Skin of body (tissue), 2 donors: ENCODE data around the gene CNGA2. TPM values are rescaled to one million over a fixed set of nuclear protein-coding genes. Genes with fewer than 3 reads are reported as not detected.
"Not testable (repeated sequence)": the region's sequence is repeated elsewhere in the genome, so short reads cannot be mapped to it uniquely, and the experiment has no call there.

Experiments
- DNase-seq: peaks from one replicate; lab custom pipeline; 2025; lab: John Stamatoyannopoulos, UW
- total RNA-seq: library from RNA; depleted of rRNA; stranded (reverse); fragments of >200 nt; gene quantifications from one replicate; pipeline ENCODE4 v1.2.3, GENCODE V29; 2014

Gene CNGA2
- total RNA-seq = not detected

DNA sequence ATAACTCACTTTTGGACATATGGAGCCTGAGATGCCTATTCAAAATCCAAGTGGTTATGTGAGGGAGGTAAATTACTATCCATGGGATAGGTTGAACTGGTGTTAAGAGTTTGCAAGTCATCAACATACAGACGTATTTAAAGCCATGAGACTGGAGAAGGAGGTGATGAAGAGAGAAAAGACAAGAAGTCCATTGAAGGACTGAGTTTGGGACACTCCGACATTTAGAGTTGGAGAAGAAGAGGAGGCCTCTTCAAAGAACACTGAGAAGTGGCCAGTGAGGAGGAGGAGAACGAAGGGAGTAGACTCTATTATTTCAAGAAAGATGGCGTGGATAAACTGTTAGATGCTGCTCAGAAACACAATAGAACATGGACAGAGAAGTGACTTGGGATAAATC, at the start of gene CNGA2:
Gene CNGA2, plus strand, starts transcription at position 301 of the 400 bp plus-strand sequence. CDS start 3,738 bp downstream, outside the sequence.
- no peak for DNase-seq

DNA sequence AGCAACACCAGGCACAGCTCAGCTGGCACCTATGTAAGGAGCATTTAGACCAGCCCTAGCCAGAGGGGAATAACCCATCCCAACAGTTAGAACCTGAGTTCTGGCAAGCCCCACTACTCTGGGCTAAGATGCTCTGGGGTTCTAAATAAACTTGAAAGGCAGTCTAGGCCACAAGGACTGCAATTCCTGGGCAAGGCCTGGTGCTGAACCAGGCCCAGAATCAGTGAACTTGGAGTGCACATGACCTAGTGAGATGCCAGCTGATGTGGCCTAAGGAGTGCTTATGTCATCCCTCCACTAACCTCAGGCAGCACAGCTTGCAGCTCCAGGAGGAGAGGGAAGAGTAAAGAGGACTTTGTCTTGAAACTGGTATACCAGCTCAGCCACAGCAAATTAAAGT, 46.9 kb upstream of the CNGA2 start:
- no peak for DNase-seq

DNA sequence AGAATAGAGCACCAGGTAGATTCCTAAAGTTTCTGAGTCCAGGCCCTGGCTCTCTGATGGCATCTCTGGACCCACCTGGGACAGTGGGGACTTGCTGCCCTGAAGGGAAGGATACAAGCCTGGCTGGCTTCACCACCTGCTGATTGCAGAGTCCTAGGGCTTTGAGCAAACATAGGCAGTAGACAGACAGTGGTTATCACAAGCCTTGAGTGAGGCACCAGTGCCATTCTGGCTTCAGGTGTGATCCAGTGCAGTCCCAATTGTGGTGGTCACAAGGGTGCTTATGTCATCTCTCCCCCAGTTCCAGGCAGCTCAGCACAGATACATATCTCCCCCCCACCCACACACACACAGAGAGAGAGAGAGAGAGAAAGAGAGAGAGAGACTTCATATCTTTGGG, 45.9 kb upstream of the CNGA2 start:
- DNase-seq = no peak

DNA sequence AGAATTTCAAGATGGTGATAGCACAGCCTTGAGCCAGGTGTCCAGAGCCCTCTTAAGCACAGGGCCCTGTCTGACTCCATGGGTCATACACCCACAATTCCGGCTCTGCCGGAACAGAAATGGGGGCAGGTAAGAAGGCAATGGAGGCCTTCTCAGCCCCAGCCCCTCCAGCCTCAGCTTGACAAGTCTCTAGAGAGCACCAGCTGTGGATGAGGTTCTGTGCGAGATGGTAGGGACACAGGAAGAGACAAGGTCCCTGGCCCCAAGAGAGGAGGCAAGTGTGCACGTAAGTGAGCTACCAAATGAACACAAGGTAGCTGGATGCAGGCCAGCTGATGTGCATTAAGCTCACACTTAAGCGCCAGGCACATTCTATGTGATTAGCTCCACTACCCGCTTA, 41.7 kb upstream of the CNGA2 start:
- no peak for DNase-seq

DNA sequence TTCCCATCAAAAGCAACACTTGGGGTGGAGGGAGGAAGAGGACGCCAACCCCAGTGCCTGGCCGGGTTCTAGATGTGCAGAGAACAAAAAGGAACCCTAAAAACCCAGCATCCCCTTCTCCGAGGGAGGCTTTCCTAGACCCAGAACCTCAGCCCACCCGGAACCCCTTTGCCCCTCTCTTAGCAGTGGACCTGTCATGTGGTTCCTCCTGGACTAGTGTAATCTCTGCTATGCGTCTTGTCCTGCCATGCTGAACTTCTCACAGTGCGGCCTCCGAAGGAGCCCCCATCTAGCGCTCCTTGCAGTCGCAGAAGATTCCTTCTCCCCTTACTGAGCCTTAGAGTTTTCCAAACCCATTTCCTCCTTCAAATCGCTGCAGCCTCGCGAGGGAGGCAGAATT, 40.4 kb upstream of the CNGA2 start:
- no peak for DNase-seq

DNA sequence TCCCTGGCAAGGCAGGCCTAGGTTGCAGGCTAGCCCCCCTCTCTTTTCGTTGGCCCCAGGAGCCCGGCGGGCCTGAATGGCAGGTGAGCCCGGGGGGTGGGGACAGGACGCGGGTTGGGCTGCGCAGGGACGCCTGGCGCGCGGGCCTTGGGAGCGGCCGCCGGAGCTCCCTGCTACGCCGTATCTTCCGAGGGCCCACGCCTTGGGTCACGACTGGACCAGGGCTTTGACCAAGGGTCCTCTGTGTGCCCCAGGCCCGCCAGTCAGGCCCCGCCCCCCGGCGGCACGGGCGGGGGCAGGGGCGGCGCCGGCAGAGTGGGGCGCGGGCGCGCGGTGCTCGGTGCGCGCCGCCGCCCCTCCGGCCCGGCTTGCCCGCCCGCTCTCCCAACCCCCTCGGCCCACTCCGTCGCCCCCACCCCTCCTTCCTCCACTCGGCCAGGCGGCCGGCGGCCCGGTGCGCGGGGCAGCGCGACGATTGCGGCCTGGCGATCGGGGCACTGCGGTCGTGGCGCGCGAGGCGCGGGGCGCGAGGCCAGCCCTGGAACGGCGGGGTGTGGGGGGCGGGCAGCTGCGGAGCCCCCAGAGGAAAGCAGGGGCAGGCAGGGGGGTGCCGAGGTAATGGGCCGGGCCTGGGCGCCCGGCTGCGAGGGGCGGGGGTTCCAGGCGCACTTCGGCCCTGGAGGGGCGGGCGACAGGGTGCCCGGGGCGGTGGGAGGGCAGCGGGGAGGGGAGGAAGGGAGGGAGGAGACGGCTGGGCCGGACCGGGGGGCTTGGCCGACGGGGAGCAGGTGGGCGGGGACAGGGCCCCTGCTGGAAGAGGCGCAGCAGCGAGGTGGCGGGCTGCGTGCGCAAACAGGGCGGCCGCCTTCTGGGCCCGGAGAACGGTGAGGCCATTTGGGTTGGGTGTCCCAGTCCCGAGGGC, 39.6 kb upstream of the CNGA2 start, which contains the start of gene PRRG3:
Gene PRRG3, plus strand, starts transcription at position 798 of the 922 bp plus-strand sequence. CDS start 3,357 bp downstream, outside the sequence.
- no peak for DNase-seq

DNA sequence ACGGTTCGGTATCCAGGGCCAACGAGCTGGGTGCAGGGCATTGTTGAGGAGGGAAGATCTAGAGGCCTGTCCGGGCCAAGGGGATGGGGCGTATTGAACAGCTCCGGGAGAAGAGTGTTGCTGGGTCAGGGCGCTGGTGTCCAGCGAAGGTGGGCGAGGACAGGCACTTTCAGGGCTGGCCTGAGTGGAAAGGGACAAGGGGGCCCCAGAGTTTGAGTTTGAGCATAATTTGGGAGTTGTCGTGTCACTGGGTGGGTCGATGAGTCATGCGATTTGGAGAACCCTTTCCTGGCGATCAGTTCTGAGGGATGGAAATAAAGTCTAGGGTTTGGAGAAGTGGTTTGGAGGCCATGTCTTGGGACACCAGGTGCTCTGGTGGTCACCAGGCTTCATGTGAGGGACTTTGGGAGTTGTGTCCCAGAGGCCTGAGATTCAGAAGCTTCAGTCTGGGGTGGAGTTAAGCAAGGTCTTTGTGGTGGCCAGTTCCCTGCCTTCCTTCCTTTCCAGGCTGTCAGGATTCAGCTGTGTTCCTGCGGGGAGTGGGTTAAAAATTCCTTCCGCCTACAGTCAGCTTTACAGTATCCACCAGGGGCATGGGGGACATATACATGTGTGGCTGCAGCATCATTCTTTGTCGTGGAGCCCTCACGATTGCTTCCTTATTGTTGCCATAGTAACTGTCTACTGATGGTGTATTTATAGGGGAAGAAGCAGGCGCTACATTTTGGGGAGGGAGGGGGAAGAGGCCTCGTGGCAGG, 38.8 kb upstream of the CNGA2 start:
- peak; percentile 66 for DNase-seq

DNA sequence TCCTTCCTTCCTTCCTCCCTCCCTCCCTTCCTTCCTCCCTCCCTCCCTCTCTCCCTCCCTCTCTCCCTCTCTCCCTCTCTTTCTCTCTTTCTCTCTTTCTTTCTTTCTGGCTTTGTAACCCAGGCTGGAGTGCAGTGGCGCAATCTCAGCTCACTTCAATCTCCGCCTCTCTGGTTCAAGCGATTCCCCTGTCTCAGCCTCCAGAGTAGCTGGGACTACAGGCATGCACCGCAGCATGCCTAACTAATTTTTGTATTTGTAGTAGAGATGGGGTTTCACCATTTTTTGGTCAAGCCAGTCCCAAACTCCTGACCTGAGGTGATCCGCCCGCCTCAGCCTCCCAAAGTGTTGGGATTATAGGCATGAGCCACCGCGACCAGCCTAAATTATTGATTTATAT, 37.5 kb upstream of the CNGA2 start:
- DNase-seq = not testable (repeated sequence)

DNA sequence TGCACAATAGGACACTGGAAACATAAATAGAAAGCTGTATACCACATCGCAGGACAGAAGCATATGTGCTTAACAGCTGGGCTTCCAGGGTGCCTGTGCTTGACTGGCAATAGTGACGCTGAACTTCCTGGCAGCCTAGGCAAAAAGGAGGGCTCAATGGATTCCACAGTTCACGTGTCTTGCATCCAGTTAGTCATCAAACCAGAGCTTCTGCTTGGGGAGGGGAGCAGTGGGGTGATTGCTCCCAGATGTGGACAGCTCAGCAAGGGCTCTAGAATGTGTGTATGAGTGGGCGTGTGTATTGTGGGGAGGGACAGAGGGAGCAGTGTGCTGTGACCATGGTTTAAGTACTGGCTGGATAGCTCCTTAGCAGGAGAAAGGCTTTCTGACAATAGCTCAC, 37.0 kb upstream of the CNGA2 start:
- peak; percentile 94 for DNase-seq

DNA sequence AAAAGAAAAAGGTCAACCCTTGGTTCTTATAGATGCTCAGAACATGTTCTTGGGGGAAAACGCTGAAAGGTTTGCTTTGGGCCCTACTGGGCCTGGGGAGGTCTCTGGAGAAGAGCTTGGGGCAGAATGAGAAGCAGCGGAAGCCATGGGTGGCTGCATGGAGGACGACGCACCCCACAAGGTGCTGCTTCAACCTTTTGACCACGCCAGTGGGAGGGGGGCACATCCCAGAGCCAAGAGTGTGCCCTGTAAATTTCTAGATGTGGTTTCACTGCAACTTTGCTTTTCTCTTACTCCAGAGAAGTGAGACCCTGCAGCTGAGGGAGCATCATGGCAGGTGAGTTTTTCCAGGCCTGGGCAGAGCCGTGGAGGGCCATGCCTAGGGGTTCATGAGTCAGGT, 36.1 kb upstream of the CNGA2 start:
- no peak for DNase-seq

DNA sequence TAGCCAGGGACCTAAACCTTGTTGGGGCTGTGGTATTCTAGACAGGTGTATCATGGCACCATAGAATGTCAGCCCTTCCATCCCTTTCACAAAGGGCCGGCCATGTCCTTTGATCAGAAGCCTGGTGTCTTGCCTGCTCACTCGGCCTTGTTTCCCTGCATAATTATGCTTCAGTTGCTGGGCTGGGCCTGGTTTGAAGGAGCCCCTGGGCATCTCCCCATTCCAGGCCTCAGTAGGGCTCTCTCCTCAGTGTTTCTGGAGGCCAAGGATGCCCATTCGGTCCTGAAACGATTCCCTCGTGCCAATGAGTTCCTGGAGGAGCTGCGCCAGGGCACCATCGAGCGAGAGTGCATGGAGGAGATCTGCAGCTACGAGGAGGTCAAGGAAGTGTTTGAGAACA, 34.8 kb upstream of the CNGA2 start:
- DNase-seq = no peak

DNA sequence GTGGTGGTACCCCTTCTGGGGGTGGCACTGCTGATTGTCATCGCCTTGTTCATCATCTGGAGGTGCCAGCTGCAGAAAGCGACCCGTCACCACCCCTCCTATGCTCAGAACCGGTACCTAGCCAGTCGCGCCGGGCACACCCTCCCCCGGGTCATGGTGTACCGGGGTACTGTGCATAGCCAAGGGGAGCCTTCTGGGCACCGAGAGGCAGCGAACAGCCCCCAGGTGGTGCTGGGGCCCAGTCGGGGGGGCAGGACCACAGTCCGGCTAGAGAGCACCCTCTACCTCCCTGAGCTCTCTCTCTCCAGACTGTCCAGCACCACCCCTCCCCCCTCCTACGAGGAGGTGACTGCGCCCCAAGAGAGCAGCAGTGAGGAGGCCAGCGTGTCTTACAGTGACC, 34.0 kb upstream of the CNGA2 start:
- DNase-seq = no peak

DNA sequence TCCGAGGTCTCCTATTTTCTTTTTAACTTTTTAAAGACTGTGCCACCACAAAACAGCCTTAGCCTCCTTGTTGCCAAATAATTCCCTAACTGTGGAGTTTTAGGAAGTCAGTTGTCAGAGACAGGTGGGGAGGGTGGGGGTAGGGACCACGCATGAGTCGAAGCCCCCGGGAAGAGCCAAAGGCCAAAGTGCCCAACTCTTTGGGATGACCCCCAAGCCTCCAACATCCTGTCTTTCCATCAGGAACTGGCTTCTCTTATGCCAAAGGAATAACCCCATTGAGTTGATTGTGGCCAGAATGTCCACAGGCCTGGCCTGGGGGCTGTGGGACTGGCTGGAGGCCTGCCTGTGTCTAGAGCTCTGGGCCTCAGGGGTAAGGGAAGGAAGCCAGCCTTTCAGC, 33.5 kb upstream of the CNGA2 start:
- DNase-seq = no peak

DNA sequence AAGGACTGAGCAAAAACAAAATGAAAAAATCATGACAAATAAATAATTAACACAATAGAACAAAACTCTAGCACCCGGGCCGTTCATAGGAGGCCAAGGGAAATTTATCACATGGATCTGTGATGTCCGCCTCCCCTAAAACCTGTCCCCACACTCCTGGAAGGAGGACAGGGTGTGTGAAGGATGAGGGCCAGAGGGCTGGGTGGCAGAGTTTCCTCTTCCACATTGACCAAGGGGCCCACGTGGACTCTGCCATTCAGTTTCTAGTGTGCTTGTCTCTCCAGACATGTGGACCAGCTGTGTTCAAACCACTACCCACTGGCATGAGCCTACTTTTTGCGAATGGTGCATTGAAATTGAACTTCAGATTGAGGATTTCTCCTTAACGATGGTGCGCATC, 33.0 kb upstream of the CNGA2 start:
- no peak for DNase-seq

DNA sequence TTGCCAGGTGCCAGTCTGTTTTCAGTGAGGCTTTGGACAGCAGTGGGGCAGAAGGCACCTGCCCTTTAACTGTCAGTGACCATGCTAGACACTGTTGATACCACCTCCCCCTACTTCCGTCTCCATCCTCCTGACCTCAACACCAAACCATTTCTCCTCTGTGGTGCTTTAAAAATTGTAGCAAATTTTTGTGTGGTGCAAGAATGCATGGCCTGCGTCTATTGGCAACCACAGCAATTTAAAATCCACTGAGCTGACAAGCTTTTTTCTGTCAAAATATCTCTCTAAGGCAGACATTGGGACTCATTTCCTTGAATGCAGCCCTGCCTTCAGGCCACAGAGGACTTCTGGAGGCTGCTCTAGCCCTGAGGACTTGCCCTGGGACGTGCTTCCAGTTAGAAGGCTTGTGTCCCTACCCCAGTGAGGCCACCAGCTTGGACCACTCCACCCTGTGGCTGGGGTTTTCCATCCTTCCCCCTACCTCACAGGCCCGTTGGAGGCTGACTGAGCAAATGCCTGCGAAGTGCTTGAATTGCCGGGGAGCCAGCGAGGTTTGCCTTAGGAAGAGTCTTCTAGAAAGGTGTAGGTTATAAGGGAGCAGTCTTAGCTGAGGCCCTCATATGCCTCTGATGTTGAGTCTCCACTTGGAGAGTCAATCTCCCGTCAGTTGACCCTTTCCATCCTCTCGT, 32.4 kb upstream of the CNGA2 start:
- no peak for DNase-seq

DNA sequence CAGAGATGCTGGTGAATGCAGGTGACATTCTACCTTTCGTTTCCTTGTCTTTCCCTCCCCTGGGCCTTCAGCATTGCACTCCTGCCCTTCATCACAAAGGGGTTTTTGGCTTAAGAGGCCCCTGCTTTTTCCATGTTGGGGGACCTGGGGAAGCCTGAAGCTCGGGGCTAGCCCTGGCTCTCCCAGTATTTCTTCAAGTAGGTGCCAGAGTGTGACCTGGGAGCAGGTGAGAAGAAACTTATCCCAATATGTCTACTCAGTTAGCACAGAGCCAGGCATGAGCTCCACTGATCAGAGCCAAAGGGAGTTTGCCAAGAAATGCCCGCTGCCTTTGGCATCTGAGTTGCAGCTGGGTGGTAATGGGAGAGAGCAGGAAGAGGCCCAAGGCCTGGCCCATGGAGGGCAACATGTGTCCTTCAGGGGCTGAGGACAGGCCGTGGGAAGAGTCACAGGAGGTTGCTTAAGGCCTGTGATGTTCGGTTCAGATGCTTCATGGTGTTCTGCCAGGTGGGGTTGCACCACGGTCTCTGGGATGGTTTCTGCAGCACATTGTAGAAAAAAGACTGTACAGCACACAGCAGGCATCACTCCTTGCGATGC, 31.7 kb upstream of the CNGA2 start:
- DNase-seq = no peak

DNA sequence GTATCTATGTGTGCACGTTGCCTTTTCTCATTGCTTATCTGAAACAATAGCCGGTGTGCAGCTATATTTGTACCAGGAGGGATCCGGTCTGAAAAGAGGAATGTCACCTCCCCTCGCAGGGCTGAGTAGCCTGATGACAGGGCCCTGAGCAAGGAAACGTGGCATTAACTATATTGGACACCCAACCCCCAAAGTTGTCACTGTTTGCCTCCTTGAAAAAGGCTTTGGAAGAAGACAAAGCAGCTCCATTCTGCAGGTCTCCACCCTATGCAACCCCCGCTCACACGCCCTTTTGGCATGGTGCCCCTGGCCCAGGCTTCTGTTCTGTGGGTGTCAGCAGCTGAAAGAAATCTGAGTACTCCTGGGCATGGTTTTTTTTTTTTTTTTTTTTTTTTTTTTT, 31.1 kb upstream of the CNGA2 start:
- peak; percentile 35 for DNase-seq

DNA sequence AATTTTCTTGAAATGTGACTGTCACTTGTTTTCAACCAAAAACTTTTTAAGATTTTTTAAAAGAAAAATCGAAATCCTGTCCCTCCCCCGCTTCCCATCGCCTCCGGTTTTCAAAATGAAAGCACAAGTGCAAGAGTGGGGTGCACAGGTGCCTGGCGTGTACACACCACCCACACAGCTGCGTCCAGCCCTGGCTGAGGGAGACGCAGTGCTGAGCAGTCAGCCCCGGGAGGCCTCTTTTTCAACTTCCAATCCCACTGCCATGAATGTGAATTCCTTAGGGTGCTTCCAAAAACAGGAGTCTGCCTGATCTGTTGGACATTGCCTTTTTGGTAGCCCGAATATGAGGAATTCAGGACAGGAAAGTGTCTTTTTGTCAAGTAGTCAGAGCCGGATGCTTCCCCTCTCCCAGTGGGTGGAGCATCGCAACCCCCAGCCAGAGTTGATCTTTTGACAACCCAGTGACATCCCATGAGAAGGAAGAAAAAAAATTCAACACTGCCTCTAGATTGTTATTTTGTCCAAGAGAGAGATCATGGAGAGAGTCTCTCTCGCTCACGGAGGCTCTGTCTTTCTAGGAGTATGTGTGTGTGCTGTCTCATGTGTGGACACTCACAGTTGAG, 30.4 kb upstream of the CNGA2 start:
- no peak for DNase-seq

DNA sequence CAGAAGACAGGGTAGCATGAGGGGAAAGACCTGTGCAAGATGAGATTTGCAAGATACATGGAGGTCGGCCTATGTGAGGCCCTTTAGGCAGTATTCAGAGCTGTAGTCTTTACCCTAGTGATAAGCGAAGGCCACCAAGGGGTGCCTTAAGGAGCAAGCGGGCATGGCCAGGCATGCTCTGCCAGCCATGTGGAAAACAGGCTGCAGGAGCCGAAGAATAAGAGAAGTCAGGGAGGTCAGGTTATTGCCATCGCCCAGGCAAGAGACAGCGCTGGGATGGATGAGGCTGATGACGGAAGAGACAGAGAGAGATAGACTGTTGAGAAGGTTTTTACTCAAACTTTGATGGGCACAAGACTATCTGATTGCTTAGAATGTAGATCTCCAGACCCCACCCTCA, 25.7 kb upstream of the CNGA2 start:
- no peak for DNase-seq

DNA sequence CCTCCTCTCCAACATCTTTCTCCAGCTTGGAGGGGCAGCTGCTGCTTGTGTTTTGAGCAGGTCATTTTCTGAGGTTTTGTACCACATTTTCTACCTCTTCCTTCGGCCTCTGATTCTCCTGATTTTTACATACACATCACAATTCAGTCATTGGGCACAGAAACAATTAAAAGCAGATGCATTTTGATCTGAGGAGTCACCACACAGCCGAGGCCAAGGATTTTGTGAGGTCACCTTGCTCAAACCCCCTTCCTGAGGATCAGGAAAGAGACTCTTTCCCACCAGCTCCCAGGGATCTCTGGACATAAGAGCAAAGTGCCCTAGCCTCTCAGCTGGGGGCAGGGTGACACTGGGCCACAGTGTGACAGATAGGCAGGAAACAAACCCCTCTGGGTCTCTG, 24.1 kb upstream of the CNGA2 start:
- DNase-seq = no peak

DNA sequence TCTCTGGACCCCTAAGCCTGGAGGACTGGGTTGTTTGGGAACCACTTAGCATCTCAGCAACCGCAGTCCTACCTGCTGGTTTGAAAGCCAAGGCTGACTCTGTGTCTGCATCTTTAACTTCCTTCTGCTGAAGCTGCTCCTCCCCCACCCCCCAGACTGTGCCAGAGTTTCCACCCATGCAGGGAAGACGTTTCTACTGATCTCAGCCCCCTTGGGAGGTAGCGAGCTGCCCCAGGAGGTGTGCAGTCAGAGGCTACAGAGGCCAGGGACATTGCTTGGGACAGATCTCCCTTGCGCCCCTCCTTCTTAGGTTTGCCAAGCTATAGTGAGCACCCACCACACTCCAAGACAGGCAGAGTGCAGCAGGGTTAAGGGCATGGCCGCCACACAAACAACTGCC, 23.4 kb upstream of the CNGA2 start:
- DNase-seq = no peak
